Tibial nerve (tissue), 3 donors: ENCODE data around the gene PIP5KL1.

Source experiments
- POLR2A ChIP-seq, 2 donors: fragments of 450-650 bp; IDR thresholded peaks; one replicate each; pipeline ENCODE4 v1.6.1; 2017; ENCODE audit warnings: antibody characterized with exemption in 2 of 2, mild to moderate bottlenecking in 2 of 2, moderate library complexity in 2 of 2
- TF ChIP-seq, protein P1 (sequence below), 5 experiments: fragments of 200-600 bp in 3 of 5; fragments of 450-650 bp in 2 of 5; sonication (generic) in 3 of 5; IDR thresholded peaks; one replicate each; pipeline ENCODE4 v1.5.1; 2016 to 2019; ENCODE audit warnings: antibody characterized with exemption in 5 of 5, mild to moderate bottlenecking in 3 of 5, moderate library complexity in 2 of 5

DNA sequence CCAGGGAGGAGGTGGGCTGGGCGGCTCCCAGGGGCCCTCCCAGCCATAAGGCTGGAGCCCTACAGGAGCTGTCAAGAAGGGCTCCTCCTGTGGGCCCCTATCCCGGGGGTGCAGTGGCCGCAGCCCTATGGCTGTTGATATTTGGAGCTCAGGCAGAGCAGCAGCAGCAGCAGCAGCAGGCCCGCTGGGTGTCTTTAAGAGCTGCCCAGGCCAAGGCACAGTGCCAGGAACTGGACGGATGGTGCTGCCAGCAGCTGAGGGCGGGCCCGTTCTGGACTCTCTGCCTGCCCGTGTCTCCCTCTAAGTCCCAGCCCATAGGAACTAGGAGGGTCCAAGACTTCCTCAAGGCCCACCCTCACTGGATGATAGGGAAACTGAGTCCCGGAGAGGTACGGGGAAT, 56.7 kb downstream of the PIP5KL1 start:
- TF ChIP-seq, protein P1, sequence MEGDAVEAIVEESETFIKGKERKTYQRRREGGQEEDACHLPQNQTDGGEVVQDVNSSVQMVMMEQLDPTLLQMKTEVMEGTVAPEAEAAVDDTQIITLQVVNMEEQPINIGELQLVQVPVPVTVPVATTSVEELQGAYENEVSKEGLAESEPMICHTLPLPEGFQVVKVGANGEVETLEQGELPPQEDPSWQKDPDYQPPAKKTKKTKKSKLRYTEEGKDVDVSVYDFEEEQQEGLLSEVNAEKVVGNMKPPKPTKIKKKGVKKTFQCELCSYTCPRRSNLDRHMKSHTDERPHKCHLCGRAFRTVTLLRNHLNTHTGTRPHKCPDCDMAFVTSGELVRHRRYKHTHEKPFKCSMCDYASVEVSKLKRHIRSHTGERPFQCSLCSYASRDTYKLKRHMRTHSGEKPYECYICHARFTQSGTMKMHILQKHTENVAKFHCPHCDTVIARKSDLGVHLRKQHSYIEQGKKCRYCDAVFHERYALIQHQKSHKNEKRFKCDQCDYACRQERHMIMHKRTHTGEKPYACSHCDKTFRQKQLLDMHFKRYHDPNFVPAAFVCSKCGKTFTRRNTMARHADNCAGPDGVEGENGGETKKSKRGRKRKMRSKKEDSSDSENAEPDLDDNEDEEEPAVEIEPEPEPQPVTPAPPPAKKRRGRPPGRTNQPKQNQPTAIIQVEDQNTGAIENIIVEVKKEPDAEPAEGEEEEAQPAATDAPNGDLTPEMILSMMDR (IDR thresholded peaks at IDR 0.05), result no peak
- TF ChIP-seq POLR2A (IDR thresholded peaks at IDR 0.05), result no peak
